ENCODE data around the gene THEM5. TPM values are rescaled to one million over a fixed set of nuclear protein-coding genes. Genes with fewer than 3 reads are reported as not detected.
"Not testable (repeated sequence)": the region's sequence is repeated elsewhere in the genome, so short reads cannot be mapped to it uniquely, and the experiment has no call there.

Gene THEM5
- total RNA-seq, 1 experiment from 2014 or later = not detected

- H3K27me3 ChIP-seq (ENCODE audit: insufficient read depth, low read length); H3K4me2 ChIP-seq (ENCODE audit: low read length); BruUV-seq (replicated peaks); H4K20me1 ChIP-seq (ENCODE audit: insufficient read depth); H3K27ac ChIP-seq (ENCODE audit: low read depth, low read length); H3K79me2 ChIP-seq (ENCODE audit: insufficient read depth, low read length); RAD21 ChIA-PET (ENCODE audit: low non-redundant PET in 1 of 2, low total read pairs in 2 of 2, uncharacterized antibody in 2 of 2, unreplicated experiment in 2 of 2); H3K4me3 ChIP-seq (replicated peaks in 1 of 2; ENCODE audit: low read depth in 1 of 2, low read length in 2 of 2); CTCF ChIA-PET; DNase-seq (ENCODE audit: low read depth, low spot score); H3K36me3 ChIP-seq (ENCODE audit: control insufficient read depth in 1 of 2, insufficient read depth in 2 of 2, low read length in 2 of 2); ATAC-seq; H3K9me3 ChIP-seq (ENCODE audit: control insufficient read depth in 1 of 2, insufficient read depth in 1 of 2, low read depth in 1 of 2, low read length in 2 of 2); intact Hi-C loops (cut with micrococcal nuclease); H3K9me2 ChIP-seq (ENCODE audit: insufficient read depth); POLR2A ChIA-PET; H3K4me1 ChIP-seq (ENCODE audit: control insufficient read depth in 1 of 2, insufficient read depth in 2 of 2, low read length in 2 of 2); H2AFZ ChIP-seq (ENCODE audit: low read depth, low read length, poor library complexity, severe bottlenecking); H3K9ac ChIP-seq (ENCODE audit: low read length): not testable (repeated sequence)
Measured at GRCh38 chr1:151872776-151873175, 19.3 kb upstream of the THEM5 start.

DNA sequence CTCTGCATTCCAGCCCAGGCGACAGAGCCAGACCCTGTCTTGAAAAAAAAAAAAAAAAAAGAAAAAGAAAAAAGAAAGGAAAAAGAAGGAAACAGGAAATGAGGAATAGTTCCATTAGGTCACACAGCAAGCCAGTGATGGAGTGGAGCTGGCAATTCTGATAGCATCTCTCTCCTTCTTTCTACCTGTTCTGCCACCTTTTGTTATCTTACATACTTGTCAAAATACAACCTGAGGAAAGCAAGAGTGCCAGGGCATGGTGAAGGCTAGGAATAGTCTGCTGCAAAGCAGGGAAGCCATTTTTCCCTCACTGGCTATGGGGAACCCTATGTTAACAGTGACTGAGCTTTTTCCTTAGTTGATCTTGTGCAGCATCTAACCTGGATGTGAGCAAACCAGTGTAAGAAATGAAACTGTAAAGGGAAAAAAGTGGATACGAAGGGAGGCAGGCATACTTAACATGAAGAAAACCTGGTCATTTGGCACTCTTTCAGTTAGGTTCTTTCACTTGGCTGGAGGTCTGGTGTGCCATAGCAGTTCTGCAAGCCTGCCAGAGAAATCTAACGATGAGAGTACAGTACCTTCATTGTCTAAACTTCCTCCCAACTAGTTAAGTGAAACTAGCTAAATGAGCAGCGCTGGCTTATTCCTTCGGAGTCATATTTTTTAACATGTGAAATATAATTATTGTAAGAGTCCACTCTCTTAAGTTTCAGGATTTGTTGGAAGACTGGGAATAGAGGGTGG lies 17.9 kb upstream of the THEM5 start:
- ATAC-seq (no peak), DNase-seq (ENCODE audit: low read depth, low spot score) (no peak)
- no peaks in the 10 kb centered on the region for H3K27me3 ChIP-seq (ENCODE audit: insufficient read depth, low read length)
- H3K27ac ChIP-seq (ENCODE audit: low read depth, low read length) = no peak overlapping the region
- H3K9me3 ChIP-seq (ENCODE audit: control insufficient read depth in 1 of 2, insufficient read depth in 1 of 2, low read depth in 1 of 2, low read length in 2 of 2) = no peaks in the 10 kb centered on the region
- ChIA-PET CTCF (no interaction called here), POLR2A (no interaction called here), RAD21 (ENCODE audit: low non-redundant PET in 1 of 2, low total read pairs in 2 of 2, uncharacterized antibody in 2 of 2, unreplicated experiment in 2 of 2) (no interaction called here)
- BruUV-seq (replicated peaks) = no TSS peak
- no peaks in the 10 kb centered on the region for H3K36me3 ChIP-seq (ENCODE audit: control insufficient read depth in 1 of 2, insufficient read depth in 2 of 2, low read length in 2 of 2)
- TF ChIP-seq SP1 (IDR thresholded peaks at IDR 0.05; ENCODE audit: low read depth) = no peak
- TF ChIP-seq FOSL1 (IDR thresholded peaks at IDR 0.05; ENCODE audit: low read depth) = no peak
- no peak for TF ChIP-seq EZH2phosphoT487 (IDR thresholded peaks at IDR 0.05; ENCODE audit: borderline replicate concordance)
- intact Hi-C loops (cut with micrococcal nuclease) = no loop called here
- H3K4me1 ChIP-seq (ENCODE audit: control insufficient read depth in 1 of 2, insufficient read depth in 2 of 2, low read length in 2 of 2) = peaks cover 0 to 3% of the 10 kb centered on the region in 2 experiments; a peak in 1 of 4 replicates
- H3K9me2 ChIP-seq (ENCODE audit: insufficient read depth) = no peaks in the 10 kb centered on the region
- H3K4me2 ChIP-seq (ENCODE audit: low read length) = no peak overlapping the region
- H4K20me1 ChIP-seq (ENCODE audit: insufficient read depth) = no peaks in the 10 kb centered on the region
- no peak overlapping the region for H2AFZ ChIP-seq (ENCODE audit: low read depth, low read length, poor library complexity, severe bottlenecking)
- H3K79me2 ChIP-seq (ENCODE audit: insufficient read depth, low read length) = no peaks in the 10 kb centered on the region
- no peak overlapping the region for H3K4me3 ChIP-seq (replicated peaks in 1 of 2; ENCODE audit: low read depth in 1 of 2, low read length in 2 of 2)
- no peak overlapping the region for H3K9ac ChIP-seq (ENCODE audit: low read length)
